ENCODE measurements around the gene XPNPEP2. TPM values are rescaled to one million over a fixed set of nuclear protein-coding genes. Genes with fewer than 3 reads are reported as not detected.

XPNPEP2 gene
- total RNA-seq, 1 experiment from 2014 or later, result 0.10 TPM

- Histone ChIP-seq H3K27me3 (ENCODE audit: control insufficient read depth, insufficient read depth, low read length) (no peaks in the 10 kb centered on the region), H3K4me3 (ENCODE audit: insufficient read depth, low read depth, low read length) (no peak overlapping the region), H3K36me3 (replicated peaks; ENCODE audit: control insufficient read depth, insufficient read depth, low read length) (no peaks in the 10 kb centered on the region)
- DNase-seq, result no peak
Measured at GRCh38 chrX:129705988-129706387, 32.8 kb upstream of the XPNPEP2 start.

GRCh38 chrX:129706400-129707072 lies 32.2 kb upstream of the XPNPEP2 start:
- no peaks in the 10 kb centered on the region for H3K36me3 ChIP-seq (replicated peaks; ENCODE audit: control insufficient read depth, insufficient read depth, low read length)
- H3K4me3 ChIP-seq (ENCODE audit: insufficient read depth, low read depth, low read length), result no peak overlapping the region
- DNase-seq, result no peak
- no peaks in the 10 kb centered on the region for H3K27me3 ChIP-seq (ENCODE audit: control insufficient read depth, insufficient read depth, low read length)

GRCh38 chrX:129714581-129714980 lies 24.2 kb upstream of the XPNPEP2 start:
- Histone ChIP-seq H3K4me3 (ENCODE audit: insufficient read depth, low read depth, low read length) (no peak overlapping the region), H3K36me3 (replicated peaks; ENCODE audit: control insufficient read depth, insufficient read depth, low read length) (no peaks in the 10 kb centered on the region), H3K27me3 (ENCODE audit: control insufficient read depth, insufficient read depth, low read length) (no peaks in the 10 kb centered on the region)
- no peak for DNase-seq

- no peaks in the 10 kb centered on the region for H3K27me3 ChIP-seq (ENCODE audit: control insufficient read depth, insufficient read depth, low read length)
- no peaks in the 10 kb centered on the region for H3K36me3 ChIP-seq (replicated peaks; ENCODE audit: control insufficient read depth, insufficient read depth, low read length)
- DNase-seq, result no peak
- no peak overlapping the region for H3K4me3 ChIP-seq (ENCODE audit: insufficient read depth, low read depth, low read length)
Measured at GRCh38 chrX:129716507-129716906, 22.3 kb upstream of the XPNPEP2 start.

- Histone ChIP-seq H3K4me3 (ENCODE audit: insufficient read depth, low read depth, low read length) (no peak overlapping the region), H3K27me3 (ENCODE audit: control insufficient read depth, insufficient read depth, low read length) (no peaks in the 10 kb centered on the region), H3K36me3 (replicated peaks; ENCODE audit: control insufficient read depth, insufficient read depth, low read length) (no peaks in the 10 kb centered on the region)
- DNase-seq, result peak; percentile 53
Measured at GRCh38 chrX:129717892-129718291, 20.9 kb upstream of the XPNPEP2 start.

GRCh38 chrX:129718676-129719075 lies 20.1 kb upstream of the XPNPEP2 start:
- Histone ChIP-seq H3K4me3 (ENCODE audit: insufficient read depth, low read depth, low read length) (no peak overlapping the region), H3K36me3 (replicated peaks; ENCODE audit: control insufficient read depth, insufficient read depth, low read length) (no peaks in the 10 kb centered on the region), H3K27me3 (ENCODE audit: control insufficient read depth, insufficient read depth, low read length) (no peaks in the 10 kb centered on the region)
- DNase-seq, result no peak

- Histone ChIP-seq H3K36me3 (replicated peaks; ENCODE audit: control insufficient read depth, insufficient read depth, low read length) (no peaks in the 10 kb centered on the region), H3K4me3 (ENCODE audit: insufficient read depth, low read depth, low read length) (no peak overlapping the region)
- DNase-seq, result no peak
Measured at GRCh38 chrX:129719268-129719667, 19.5 kb upstream of the XPNPEP2 start.

GRCh38 chrX:129719931-129720530 lies 18.7 kb upstream of the XPNPEP2 start:
- Histone ChIP-seq H3K27me3 (ENCODE audit: control insufficient read depth, insufficient read depth, low read length) (no peaks in the 10 kb centered on the region), H3K4me3 (ENCODE audit: insufficient read depth, low read depth, low read length) (no peak overlapping the region), H3K36me3 (replicated peaks; ENCODE audit: control insufficient read depth, insufficient read depth, low read length) (no peaks in the 10 kb centered on the region)
- DNase-seq, result no peak

More at GRCh38 chrX:129719268-129719667, 19.5 kb upstream of the XPNPEP2 start:
- H3K27me3 ChIP-seq (ENCODE audit: control insufficient read depth, insufficient read depth, low read length), result no peaks in the 10 kb centered on the region

- Histone ChIP-seq H3K4me3 (ENCODE audit: insufficient read depth, low read depth, low read length) (no peak overlapping the region), H3K27me3 (ENCODE audit: control insufficient read depth, insufficient read depth, low read length) (no peaks in the 10 kb centered on the region), H3K36me3 (replicated peaks; ENCODE audit: control insufficient read depth, insufficient read depth, low read length) (no peaks in the 10 kb centered on the region)
- no peak for DNase-seq
Measured at GRCh38 chrX:129720741-129721140, 18.0 kb upstream of the XPNPEP2 start.

- Histone ChIP-seq H3K4me3 (ENCODE audit: insufficient read depth, low read depth, low read length) (no peak overlapping the region), H3K36me3 (replicated peaks; ENCODE audit: control insufficient read depth, insufficient read depth, low read length) (no peaks in the 10 kb centered on the region), H3K27me3 (ENCODE audit: control insufficient read depth, insufficient read depth, low read length) (no peaks in the 10 kb centered on the region)
- no peak for DNase-seq
Measured at GRCh38 chrX:129721414-129721813, 17.4 kb upstream of the XPNPEP2 start.

- Histone ChIP-seq H3K27me3 (ENCODE audit: control insufficient read depth, insufficient read depth, low read length) (no peaks in the 10 kb centered on the region), H3K36me3 (replicated peaks; ENCODE audit: control insufficient read depth, insufficient read depth, low read length) (no peaks in the 10 kb centered on the region), H3K4me3 (ENCODE audit: insufficient read depth, low read depth, low read length) (no peak overlapping the region)
- DNase-seq, result no peak
Measured at GRCh38 chrX:129721870-129722269, 16.9 kb upstream of the XPNPEP2 start.

- Histone ChIP-seq H3K27me3 (ENCODE audit: control insufficient read depth, insufficient read depth, low read length) (no peaks in the 10 kb centered on the region), H3K36me3 (replicated peaks; ENCODE audit: control insufficient read depth, insufficient read depth, low read length) (no peaks in the 10 kb centered on the region), H3K4me3 (ENCODE audit: insufficient read depth, low read depth, low read length) (no peak overlapping the region)
- no peak for DNase-seq
Measured at GRCh38 chrX:129723511-129723910, 15.3 kb upstream of the XPNPEP2 start.

- no peaks in the 10 kb centered on the region for H3K36me3 ChIP-seq (replicated peaks; ENCODE audit: control insufficient read depth, insufficient read depth, low read length)
- no peak overlapping the region for H3K4me3 ChIP-seq (ENCODE audit: insufficient read depth, low read depth, low read length)
- DNase-seq, result no peak
- no peaks in the 10 kb centered on the region for H3K27me3 ChIP-seq (ENCODE audit: control insufficient read depth, insufficient read depth, low read length)
Measured at GRCh38 chrX:129724754-129725153, 14.0 kb upstream of the XPNPEP2 start.

- Histone ChIP-seq H3K4me3 (ENCODE audit: insufficient read depth, low read depth, low read length) (no peak overlapping the region), H3K27me3 (ENCODE audit: control insufficient read depth, insufficient read depth, low read length) (no peaks in the 10 kb centered on the region), H3K36me3 (replicated peaks; ENCODE audit: control insufficient read depth, insufficient read depth, low read length) (no peaks in the 10 kb centered on the region)
- peak; percentile 85 for DNase-seq
Measured at GRCh38 chrX:129726307-129727111, 12.3 kb upstream of the XPNPEP2 start.

- no peak for DNase-seq
- Histone ChIP-seq H3K4me3 (ENCODE audit: insufficient read depth, low read depth, low read length) (no peak overlapping the region), H3K36me3 (replicated peaks; ENCODE audit: control insufficient read depth, insufficient read depth, low read length) (no peaks in the 10 kb centered on the region), H3K27me3 (ENCODE audit: control insufficient read depth, insufficient read depth, low read length) (no peaks in the 10 kb centered on the region)
Measured at GRCh38 chrX:129728061-129728460, 10.7 kb upstream of the XPNPEP2 start.
